NOMO-1 treated with DMSO at 0.1 percent for 48 hours (cell line): ENCODE results near the gene OR4X1.
"Not testable (repeated sequence)": the region's sequence is repeated elsewhere in the genome, so short reads cannot be mapped to it uniquely, and the experiment has no call there.

Experiments
- DNase-seq: peaks from one replicate; lab custom pipeline; 2025; ENCODE audit not compliant: unreplicated experiment; lab: John Stamatoyannopoulos, UW

OR4X1 gene, protein sequence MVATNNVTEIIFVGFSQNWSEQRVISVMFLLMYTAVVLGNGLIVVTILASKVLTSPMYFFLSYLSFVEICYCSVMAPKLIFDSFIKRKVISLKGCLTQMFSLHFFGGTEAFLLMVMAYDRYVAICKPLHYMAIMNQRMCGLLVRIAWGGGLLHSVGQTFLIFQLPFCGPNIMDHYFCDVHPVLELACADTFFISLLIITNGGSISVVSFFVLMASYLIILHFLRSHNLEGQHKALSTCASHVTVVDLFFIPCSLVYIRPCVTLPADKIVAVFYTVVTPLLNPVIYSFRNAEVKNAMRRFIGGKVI

DNA sequence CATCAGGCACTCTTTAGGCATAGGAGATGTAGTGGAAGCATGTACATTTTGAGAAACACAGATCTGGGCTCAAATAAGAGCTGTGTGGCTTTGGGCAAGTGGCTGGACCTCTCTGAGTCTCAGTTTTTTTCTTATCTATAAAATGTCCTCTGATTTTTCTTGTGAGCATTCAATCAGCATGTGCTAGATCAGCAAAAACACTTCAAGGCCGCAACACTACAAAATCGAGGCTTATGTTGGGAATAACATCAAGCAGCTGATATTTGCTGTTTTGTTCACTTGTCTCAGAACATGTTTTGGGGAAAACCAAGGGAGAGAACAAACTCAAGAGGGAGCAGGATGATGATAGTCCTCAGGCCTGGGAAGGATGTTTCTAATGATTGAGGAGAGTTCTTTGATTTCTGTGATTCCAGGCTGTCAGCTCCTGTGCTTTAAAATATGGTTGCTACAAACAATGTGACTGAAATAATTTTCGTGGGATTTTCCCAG lies at the start of gene OR4X1:
OR4X1 (plus strand) TSS at position 439 of the 489 bp plus-strand sequence; CDS start at position 439, 0 bp downstream.
- no peak for DNase-seq

DNA sequence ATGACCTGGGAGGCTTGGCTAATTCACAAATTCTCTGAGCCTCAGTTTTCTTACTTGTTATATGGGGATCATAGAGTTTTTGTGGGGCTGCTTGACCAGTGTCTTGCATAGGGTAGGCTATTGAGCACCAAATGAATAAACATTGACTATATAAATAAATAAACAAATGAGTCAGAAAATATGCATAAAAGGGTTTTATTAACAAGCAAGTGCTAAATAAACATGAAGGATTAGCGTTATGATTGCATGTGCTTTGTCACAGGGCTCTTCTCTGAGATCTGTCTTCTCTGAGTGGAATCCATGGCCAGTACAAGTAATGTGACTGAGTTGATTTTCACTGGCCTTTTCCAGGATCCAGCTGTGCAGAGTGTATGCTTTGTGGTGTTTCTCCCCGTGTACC lies 47.2 kb upstream of the OR4X1 start, which contains the start of gene OR4B1:
OR4B1 (plus strand) TSS at position 301 of the 400 bp plus-strand sequence; CDS start at position 301, 0 bp downstream.
- DNase-seq: no peak

DNA sequence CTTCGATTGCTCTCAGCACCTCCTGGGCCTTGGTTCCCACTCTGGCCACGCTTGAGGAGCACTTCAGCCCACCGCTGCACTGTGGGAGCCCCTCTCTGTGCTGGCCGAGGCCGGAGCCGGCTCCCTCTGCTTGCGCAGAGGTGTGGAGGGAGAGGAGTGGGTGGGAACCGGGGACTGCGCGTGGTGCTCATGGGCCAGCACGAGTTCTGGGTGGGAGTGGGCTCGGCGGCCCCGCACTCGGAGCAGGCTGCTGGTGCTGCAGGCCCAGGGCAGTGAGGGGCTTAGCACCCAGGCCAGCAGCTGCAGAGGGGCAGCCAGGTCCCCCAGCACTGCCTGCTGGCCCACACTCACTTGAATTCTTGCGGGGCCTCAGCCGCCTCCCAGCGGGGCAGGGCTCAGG lies 34.9 kb upstream of the OR4X1 start:
- DNase-seq: no peak

DNA sequence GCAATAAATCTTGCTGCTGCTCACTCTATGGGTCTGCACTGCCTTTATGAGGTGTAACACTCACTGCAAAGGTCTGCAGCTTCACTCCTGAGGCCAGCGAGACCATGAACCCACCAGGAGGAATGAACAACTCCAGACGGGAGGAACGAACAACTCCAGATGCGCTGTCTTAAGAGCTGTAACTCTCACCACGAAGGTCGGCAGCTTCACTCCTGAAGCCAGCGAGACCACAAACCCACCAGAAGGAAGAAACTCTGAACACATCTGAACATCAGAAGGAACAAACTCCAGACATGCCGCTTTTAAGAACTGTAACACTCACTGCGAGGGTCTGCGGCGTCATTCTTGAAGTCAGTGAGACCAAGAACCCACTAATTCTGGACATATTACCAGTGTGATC lies 33.6 kb upstream of the OR4X1 start:
- not testable (repeated sequence) for DNase-seq

DNA sequence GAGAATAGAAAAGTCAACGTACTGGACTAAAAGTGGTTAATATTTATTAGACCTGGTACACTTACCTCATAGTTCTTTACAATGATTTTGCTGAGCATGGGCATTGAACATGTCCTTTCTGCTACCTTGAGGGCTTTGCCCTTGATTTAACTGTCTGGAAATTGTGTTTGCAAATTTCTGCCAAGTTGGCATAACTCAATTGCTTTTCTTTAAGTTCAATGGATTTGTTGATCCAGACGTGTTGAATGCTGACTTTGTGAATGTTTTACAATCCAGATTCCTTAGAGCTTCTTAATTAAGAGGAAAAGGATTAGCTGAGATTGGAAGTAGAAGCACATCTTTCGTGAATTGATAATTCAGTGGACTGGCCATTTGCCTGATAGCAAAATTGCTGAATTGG lies 25.9 kb upstream of the OR4X1 start:
- no peak for DNase-seq

DNA sequence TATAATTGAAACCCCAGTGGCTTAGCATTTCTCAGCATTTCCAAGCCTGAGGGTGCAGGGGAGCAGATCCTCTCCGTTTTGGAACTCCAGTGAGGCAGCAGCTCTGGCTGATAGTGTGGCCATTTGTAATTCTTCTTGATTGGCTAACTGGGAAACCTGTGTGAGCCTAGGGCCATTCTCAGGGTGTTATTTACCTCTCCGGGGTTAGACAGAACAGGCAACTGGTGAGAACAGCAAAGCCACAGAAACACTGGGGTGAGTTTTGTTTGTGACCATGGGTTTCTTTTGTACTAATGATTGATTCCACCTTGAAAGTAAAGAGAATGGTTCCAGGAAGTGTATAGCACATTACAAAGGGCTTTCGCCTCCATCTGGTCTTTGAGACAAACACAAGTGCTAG lies 21.2 kb upstream of the OR4X1 start:
- DNase-seq: no peak

DNA sequence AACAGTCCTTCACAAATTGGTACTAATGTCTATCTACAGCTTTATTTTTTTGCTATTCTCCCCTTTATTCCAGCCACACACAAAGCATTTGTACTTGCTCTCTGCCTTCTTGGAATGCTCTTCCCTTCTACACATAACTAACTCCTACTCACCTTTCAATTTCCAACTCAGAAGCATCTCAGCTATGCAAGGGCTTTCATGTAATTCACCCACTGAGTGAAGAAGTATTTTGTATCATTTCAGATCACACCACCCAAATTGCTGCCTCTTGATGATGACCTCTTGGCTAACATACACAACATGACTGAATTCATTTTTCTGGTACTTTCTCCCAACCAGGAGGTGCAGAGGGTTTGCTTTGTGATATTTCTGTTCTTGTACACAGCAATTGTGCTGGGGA lies 18.9 kb upstream of the OR4X1 start, which contains the start of gene OR4X2:
OR4X2 (plus strand) TSS at position 301 of the 400 bp plus-strand sequence; CDS start at position 301, 0 bp downstream.
- DNase-seq: no peak

DNA sequence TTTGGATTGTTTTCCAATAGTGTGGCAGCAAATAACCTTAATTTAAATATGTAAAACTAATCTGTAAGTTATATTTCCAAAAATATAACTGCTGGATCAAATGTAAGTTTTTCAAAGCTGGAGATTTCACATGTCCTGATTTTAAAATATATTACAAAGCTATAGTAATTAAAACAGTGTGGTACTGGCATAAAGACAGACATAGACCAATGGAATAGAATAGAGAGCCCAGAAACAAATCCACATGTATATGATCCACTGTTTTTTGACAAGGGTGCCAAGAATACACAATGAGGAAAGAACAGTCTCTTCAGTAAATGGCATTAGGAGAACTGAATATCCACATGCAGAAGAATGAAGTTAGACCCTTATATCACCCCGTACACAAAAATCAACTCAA lies 14.8 kb upstream of the OR4X1 start:
- DNase-seq: no peak

DNA sequence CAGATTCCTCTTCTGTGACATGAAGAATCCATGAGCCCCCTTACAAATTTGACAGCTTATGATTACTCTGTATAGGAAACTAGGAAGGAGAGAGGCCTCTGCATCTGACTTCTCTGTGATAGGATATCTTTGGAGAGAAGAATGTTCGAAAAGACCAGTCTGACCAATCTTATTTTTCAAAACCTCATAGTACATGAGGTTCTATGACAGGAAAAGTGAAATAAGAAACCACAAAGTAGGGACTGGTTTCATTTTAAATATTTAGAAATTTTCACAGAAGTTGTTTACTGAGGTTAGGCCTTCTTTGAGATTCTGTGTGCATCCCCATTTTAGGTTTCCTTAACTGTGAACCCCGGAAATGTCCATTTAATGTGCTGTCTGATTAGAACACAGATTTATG lies 2.1 kb upstream of the OR4X1 start:
- no peak for DNase-seq

DNA sequence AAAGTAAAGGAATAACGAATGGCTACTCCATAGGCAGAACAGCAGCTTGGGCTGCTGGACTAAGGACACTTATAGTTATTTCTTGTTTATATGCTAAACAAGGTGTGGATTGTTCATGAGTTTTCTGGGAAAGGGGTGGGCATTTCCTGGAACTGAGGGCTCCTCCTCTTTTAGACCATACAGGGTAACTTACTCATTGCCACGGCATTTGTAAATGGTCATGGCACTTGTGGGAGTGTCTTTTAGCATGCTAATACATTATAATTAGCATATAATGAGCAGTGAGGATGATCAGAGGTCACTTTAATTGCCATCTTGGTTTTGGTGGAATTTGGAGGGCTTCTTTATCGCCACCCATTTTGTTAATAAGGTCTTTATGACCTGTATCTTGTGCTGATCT lies 7.0 kb downstream of the OR4X1 start:
- no peak for DNase-seq

DNA sequence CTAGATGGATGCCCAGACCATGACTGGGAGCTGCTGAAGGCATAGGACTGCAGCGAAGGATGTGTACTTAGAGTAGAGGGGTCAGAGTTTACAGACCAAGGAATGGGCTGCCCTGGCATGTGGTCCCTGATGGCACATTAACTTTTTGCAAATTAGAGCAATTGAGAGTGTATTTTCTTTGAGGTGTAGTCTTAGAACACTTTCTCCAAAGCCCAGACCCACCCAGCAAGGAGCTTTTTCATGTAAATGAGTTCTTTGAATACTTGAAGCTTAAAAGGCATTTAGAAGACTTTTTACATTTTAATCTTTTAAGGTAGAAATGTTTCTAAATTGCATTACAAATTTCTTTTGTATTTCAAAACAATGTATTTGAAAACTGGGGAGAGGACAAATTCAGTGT lies 8.9 kb downstream of the OR4X1 start:
- DNase-seq: no peak

DNA sequence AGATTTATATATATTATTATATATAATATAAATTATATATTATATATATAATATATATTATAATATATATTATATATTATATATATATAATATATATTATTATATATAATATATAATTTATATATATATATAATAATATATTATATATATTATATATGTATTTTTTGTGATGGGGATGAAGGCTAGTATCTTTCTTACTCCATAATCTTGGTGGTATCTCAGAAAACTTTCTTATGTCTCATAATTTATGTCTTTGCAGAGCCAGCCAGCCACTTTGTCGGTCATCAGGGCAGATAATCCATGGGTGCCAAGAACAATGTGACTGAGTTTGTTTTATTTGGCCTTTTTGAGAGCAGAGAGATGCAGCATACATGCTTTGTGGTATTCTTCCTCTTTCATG lies 42.3 kb downstream of the OR4X1 start, which contains the start of gene OR4S1:
OR4S1 (plus strand) TSS at position 301 of the 400 bp plus-strand sequence; CDS start at position 301, 0 bp downstream.
- DNase-seq: no peak

DNA sequence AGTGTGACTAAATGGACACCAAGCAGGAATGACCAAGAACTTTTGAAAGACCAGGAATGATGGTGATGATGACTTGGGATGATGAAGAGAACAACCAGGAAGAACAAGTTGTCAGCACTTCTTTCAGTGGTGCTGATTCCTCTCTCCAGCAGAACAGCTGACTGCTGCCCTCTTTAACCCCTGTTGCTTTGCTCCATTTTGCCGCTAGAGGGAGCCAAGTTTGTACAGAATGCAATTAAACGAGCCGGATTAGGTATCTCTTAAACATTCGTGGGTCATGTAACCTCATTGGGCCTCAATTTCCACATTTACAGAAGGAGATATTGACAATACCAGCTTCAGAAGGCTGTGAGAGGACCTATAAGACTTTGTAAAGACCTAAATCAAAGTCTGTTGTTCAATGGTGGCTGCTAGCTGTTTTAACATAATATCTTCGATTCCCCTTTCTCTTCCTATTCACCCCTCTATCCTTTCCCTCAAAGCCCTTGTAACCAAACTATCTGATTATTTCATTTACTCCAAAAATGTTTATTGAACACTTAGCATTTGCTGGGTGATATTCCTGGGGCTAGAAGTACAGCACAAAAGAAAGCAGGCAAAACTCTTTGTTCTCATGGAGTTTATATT lies 44.2 kb downstream of the OR4X1 start:
- DNase-seq: peak; percentile 24

DNA sequence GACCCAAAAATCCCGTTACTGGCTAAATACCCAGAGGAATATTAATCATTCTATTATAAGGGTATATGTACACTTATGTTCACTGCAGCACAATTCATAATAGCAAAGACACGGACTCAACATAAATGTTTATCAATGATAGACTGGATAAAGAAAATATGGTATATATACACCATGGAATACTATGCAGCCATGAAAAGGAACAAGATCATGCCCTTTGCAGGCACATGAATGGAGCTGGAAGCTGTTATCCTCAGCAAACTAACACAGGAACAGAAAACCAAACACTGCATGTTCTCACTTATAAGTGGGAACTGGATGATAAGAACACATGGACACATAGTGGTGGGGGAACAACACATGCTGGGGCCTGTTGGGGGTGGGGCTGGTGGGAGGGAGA lies 49.9 kb downstream of the OR4X1 start:
- not testable (repeated sequence) for DNase-seq
